ENCODE data around the gene LRRC3C.
A peak's percentile ranks its signal among the peaks of the same experiment; 100 is the strongest.
"Not testable (repeated sequence)": the region's sequence is repeated elsewhere in the genome, so short reads cannot be mapped to it uniquely, and the experiment has no call there.

LRRC3C gene, protein sequence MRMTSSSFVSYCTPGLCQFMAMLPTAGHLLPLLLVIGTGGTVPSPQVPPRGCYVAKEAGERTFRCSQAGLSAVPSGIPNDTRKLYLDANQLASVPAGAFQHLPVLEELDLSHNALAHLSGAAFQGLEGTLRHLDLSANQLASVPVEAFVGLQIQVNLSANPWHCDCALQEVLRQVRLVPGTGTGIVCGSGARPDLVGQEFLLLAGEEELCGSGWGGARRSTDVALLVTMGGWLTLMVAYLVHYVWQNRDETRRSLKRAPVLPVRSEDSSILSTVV

GRCh38 chr17:39927101-39927928 is at the start of gene LRRC3C, which contains the start of gene ORMDL3:
LRRC3C (plus strand) TSS chr17:39927732; CDS start chr17:39941524, 13,792 bp downstream.
ORMDL3 (minus strand) TSS chr17:39927601; CDS start chr17:39924203, 3,398 bp downstream.
- DNase-seq (ENCODE audit: low spot score) = peak; percentile 96

DNA sequence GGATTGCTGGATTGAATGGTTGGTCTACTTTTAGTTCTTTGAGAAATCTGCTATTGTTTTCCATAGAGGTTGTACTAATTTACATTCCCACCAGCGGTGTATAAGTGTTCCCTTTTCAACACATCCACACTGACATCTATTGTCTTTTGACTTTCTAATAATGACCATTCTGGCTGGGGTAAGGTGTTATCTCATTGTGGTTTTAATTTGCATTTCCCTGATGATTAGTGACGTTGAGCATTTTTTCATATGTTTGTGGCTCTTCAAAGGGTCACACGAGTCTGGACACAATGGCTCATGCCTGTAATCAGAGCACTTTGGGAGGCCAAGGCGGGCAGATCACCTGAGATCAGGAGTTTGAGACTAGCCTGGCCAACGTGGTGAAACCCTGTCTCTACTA is 41.4 kb upstream of the LRRC3C start:
- not testable (repeated sequence) for DNase-seq (ENCODE audit: low spot score)

- DNase-seq (ENCODE audit: low spot score) = no peak
These were observed 40.5 kb upstream of the LRRC3C start for GRCh38 chr17:39887078-39887477.

- DNase-seq (ENCODE audit: low spot score) = no peak
These were observed 38.3 kb upstream of the LRRC3C start for GRCh38 chr17:39889200-39889599.

GRCh38 chr17:39894681-39895376 is 32.7 kb upstream of the LRRC3C start:
- DNase-seq (ENCODE audit: low spot score) = no peak

- no peak for DNase-seq (ENCODE audit: low spot score)
These were observed 29.4 kb upstream of the LRRC3C start for GRCh38 chr17:39898088-39898487.

- DNase-seq (ENCODE audit: low spot score) = no peak
These were observed 28.3 kb upstream of the LRRC3C start for GRCh38 chr17:39899215-39899614.

- not testable (repeated sequence) for DNase-seq (ENCODE audit: low spot score)
These were observed 25.5 kb upstream of the LRRC3C start for GRCh38 chr17:39902027-39902426.

DNA sequence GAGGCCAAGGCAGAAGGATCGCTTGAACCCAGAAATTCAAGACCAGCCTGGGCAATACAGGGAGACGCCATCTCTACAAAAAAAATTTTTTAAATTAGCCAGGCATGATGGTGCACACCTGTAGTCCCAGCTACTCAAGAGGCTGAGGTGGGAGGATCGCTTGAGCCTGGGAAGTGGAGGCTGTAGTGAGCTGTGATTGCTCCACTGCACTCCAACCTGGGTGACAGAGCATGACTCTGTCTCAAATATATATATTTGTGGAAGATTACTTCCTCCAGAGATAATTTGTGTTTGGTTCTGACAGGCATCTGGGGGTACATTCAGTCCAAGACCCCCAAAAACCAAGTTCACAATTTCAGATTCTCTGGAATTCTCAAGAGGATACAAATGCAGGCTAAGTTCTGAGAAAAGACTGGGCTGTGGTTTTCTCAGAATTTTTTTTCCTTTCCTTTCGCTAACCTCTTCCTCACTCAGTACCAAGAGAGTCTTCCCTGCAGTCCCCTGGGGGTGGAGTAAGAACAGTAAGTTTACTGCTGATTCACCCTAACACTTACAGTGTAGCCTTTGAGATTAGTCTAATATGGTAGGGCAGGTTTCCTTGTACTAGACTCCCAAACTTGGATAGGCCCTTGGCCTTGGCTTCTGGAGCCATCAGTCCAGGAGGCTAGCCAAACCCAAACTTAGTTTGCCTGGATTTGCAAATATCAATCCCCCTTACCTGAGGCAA is 24.2 kb upstream of the LRRC3C start:
- no peak for DNase-seq (ENCODE audit: low spot score)

GRCh38 chr17:39904990-39905288 is 22.6 kb upstream of the LRRC3C start:
- no peak for DNase-seq (ENCODE audit: low spot score)

DNA sequence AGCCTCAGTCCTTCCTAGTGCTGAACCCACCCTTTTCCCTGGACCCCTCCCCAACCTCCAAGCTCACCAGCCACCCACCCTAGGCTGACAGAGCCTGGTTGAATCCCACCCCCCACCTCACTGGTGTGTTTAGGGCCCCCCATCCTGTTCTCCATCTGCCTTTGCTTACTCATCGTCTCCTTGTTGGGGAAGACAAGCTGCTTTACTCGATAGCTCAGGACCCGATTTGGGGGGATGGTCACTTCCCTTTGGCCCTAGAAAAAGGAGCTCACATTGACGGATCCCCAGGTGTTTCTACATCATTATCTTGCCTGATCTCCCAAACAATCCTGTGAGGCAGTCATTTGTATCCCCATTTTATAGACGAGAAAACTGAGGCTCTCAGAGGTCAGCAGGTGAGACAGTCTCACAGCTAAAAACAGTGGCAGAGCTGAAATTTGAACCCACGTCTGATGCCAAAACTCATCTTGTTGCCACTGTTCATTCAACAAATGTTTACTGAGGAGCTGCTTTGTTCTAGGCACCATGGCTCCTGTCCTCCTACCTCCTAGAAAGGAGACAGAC is 18.7 kb upstream of the LRRC3C start:
- no peak for DNase-seq (ENCODE audit: low spot score)

- no peak for DNase-seq (ENCODE audit: low spot score)
These were observed 13.5 kb upstream of the LRRC3C start for GRCh38 chr17:39913989-39914388.

GRCh38 chr17:39915559-39915958 is 12.0 kb upstream of the LRRC3C start:
- no peak for DNase-seq (ENCODE audit: low spot score)

GRCh38 chr17:39916918-39917317 is 10.6 kb upstream of the LRRC3C start:
- no peak for DNase-seq (ENCODE audit: low spot score)

DNA sequence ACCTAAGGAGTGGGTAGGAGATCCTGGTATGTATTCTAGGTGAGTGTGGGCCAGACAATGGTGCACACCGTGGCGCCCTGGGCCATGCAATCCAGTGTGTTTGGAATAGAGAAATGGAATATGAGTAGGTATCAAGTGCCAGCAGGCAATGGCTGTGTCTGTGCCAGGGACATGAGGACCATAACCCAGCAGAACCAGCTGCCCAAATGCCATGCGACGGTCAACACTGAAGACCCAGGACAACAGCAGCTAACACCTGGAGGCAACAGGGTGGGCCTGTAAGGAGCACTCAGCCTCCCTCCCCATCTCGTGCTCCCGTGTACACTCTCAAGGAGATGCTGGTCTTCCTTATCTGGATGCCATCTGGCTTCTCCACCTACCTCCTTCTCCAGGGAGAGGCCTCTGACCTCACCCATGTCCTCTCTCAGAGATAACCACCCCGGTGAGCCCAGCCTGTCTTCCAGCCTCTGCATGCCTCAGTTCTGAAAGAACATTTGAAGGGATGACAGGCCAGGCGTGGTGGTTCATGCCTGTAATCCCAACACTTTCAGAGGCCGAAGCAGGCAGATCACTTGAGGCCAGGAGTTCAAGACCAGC is 8.3 kb upstream of the LRRC3C start:
- DNase-seq (ENCODE audit: low spot score) = no peak

DNA sequence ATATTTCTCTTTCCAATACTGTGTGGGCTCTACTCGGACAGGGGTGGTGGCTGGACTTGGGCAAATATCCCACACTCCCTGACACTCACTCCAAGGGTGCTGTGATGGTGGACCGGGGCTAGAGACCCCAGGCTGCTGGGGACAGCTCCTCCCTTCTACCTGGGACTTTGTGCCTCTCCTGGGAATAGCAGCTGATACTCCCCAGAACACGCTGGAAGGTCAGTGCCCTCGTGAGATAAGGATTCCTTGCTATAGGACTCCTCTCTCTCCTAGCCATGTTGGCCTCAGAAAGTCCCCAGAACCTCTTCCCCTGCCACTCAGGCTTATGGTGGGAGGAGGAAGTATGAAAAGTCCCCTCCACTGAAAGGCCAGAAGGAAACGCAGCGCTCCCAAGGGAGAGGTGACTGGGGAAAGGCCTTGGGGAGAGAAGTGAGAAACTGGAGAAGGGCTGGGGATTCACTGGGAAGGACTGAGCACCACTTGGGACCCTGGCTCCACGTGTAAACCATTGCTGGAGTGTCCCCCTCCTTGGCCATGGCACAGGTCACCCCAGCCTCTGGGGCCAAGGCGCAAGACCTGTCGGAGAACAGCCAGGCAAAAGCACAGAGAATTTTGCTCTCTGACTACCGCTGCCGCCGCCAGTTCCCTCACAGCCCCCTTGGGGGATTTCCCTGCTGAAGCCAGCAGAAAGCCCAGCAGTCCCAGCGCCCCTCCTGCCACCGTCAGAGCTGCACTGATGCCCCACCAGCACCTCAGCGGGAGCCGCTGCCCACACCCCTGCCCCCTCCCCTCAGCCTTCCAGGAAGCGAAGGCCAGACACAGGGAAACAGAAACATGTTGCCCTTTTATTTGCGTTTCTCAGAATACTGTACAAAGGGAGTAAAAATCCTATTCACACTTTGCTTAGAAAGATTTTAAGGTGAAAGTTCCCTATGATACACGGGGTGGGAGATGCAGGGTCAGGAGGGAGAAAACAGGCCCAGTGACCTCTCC is 7.0 kb upstream of the LRRC3C start:
- DNase-seq (ENCODE audit: low spot score) = no peak

DNA sequence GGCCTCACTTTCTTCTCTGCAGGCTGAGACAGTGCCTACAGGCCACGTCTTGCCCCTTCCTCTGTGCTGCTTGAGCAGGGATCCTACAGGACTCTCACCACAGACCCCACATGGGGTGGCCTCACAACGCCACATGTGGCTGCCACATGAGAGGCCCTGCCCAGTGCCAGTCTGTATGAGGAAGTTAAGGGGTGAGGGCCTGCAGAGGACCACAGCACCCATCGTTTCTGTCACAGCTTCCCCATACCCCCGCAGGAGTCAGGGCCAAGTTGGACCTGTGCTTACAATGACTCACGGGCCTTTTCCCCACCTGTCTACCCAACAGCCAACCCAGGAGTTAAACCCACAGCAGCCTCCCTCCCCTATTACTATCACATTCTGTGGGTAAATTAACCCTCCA is 6.2 kb upstream of the LRRC3C start:
- no peak for DNase-seq (ENCODE audit: low spot score)

GRCh38 chr17:39922006-39922405 is 5.5 kb upstream of the LRRC3C start:
- no peak for DNase-seq (ENCODE audit: low spot score)

DNA sequence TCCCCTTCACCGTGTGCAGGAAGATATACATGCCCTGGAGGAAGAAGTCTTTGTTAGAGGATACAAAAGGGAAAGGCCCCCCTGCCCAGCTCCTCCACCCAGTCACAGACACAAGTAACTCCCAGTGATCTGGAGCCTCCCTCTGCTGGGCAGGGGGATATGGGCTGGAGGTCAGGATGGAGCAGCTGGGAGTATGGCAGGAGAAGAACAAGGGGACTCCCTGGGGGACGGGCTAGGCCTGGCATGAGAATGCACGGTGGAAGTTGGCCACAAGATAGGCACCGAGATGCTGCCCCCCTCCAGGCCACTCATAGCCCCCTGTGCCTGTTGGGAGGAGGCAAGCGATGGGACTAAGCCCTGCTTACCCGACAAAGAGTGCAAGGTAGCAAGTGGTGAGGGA is 4.3 kb upstream of the LRRC3C start:
- no peak for DNase-seq (ENCODE audit: low spot score)
